GM18867 (cell line): ENCODE data around the gene SAMM50.

Experiments used
- ATAC-seq: cut with Tn5 transposase; IDR thresholded peaks from one replicate; pipeline ENCODE4 v1.9.1; 2021; ENCODE audit warnings: mild to moderate bottlenecking, moderate library complexity; ENCODE audit not compliant: unreplicated experiment

SAMM50 gene

DNA sequence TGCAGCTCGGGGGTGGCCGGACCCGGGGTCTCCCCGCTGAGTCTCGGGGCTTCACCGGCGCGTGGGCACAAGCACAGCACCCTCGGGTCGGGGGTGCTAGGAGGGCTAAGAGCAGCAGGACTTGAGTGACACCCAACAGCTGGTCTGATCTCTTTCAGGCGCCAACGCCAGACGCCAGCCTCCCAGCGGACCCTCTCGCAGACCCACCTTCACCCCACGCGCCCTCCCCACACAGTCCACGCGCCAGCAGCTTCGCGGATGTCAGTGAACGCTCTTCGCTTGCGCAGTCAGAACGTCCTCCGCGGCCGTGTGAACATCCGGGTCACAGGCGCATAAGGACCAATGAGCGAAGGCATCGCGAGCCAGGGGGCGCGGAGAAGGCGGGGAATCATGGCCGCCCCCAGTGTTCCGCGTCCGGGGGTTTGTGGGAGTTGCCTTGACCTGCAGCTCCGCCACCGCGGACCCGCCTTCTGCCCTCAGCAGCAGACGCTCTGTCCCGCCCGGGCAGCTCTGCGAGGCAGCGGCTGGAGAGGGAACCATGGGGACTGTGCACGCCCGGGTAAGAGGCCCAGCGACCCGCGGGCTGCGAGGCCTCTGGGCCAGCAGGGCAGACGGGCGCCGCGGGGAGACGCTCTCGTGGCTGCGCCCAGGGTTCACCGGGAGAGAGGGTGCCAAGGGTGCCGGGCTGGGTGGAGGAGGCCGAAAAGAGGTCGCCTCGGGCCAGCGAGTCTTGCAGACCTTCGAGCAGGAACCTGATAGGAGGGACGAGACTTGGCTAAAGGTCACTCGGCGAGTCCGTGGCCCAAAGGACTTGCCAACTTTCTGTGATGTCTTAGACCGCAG lies at the start of gene SAMM50:
Gene SAMM50 (plus strand): TSS at position 403 of the 843 bp plus-strand sequence. CDS start 136 bp downstream, at position 539.
- peak; percentile 95 for ATAC-seq

DNA sequence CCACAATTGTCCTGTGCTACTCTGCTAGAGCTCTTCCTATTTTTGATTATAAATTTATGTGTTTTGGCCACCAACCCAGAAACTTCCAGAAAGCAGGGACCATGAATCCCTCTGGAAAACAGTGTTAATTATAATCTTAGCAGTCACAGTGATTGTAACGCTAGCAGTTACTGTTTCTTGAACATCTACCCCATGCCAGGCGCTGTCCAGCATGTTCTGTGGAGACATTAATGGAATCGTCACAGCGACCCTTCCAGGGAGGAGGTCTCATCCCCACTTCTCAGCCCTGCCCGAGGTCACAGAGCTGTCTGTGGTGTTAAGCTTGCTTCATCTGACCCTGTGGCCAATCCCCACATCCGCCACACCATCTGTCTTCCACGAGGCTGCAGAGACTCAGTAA lies 49.6 kb upstream of the SAMM50 start:
- no peak for ATAC-seq

GRCh38 chr22:43909708-43910107 lies 45.5 kb upstream of the SAMM50 start:
- no peak for ATAC-seq

- ATAC-seq = no peak
These were observed 45.0 kb upstream of the SAMM50 start for GRCh38 chr22:43910178-43910695.

GRCh38 chr22:43911351-43911750 lies 43.9 kb upstream of the SAMM50 start:
- no peak for ATAC-seq

DNA sequence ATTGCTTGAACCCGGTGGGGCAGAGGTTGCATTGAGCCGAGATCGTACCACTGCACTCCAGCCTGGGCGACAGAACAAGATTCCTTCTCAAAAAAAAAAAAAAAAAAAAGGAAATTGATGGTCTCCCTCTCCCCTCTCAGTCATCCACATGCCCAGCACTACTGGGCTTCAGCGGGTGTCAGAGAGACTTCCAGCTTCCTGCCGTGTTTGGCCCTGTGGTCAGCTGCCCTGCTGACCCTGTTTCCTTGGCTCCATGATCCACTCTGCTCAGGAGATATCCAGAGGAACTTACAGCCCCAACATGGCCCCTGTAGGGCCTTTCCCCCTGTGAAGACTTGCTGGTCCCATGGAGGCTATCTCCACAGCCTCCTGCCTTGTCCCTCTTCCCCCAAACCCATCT lies 37.7 kb upstream of the SAMM50 start:
- ATAC-seq = no peak

DNA sequence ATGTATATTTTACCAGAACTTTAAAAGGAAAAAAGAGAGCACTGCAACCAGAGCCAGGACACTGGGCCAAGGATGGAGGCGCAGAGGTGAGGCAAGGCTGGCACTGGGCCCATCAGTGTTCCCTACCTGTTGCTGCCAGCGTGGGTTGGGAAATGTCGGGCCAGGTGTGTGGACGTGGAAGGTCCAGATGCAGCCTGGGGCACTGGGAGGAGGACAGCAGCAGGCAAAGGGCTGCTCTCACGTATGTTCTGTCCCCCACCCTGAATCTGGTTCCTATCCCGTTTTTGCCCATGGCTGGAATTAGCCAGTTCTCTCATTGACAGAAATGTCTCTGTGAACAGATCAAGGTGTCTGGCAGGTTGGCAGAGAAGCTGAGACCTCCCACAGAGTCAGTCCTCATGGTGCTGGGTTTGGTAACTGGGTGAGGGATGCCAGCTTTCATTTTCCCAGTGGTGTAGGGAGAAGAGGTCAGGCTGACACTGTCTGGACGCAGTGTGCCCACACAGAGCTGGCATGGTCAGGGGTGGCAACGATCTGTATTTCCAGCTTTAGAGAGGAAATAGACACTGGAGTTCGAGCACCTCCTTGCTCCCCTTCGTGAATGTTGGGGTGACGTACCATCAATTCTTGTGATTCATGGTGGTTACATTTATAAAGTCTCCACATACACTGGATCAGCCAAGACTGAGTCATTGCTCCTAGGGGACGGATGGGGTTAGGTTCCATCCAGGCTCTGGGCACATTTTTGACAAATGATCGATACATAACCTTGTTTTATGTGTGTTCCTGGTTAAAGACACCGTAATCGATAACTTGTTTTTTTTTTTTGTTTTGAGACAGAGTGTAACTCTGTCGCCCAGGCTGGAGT lies 35.9 kb upstream of the SAMM50 start:
- ATAC-seq = no peak

DNA sequence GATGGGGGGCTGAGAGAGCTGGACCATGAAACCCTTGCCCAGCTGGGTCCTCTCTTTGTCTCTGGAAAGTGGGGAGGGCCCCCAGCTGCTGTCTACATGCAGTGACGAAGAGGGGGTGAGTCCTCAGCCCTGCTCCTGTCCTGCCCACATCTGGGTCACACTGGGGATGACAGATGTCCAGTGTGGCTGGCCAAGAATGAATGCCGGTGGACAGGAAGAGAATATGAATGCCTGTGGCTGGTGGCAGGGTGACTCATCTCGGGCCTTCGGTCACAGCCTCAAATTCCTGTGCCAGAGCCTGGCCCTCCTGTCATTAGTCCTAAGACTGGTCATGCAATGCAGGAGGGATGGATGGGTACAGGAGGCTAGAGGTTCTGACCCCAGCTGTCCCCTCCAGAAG lies 33.9 kb upstream of the SAMM50 start:
- ATAC-seq = no peak

- ATAC-seq = no peak
These were observed 33.1 kb upstream of the SAMM50 start for GRCh38 chr22:43922123-43922522.

- ATAC-seq = no peak
These were observed 32.1 kb upstream of the SAMM50 start for GRCh38 chr22:43923191-43923590.

DNA sequence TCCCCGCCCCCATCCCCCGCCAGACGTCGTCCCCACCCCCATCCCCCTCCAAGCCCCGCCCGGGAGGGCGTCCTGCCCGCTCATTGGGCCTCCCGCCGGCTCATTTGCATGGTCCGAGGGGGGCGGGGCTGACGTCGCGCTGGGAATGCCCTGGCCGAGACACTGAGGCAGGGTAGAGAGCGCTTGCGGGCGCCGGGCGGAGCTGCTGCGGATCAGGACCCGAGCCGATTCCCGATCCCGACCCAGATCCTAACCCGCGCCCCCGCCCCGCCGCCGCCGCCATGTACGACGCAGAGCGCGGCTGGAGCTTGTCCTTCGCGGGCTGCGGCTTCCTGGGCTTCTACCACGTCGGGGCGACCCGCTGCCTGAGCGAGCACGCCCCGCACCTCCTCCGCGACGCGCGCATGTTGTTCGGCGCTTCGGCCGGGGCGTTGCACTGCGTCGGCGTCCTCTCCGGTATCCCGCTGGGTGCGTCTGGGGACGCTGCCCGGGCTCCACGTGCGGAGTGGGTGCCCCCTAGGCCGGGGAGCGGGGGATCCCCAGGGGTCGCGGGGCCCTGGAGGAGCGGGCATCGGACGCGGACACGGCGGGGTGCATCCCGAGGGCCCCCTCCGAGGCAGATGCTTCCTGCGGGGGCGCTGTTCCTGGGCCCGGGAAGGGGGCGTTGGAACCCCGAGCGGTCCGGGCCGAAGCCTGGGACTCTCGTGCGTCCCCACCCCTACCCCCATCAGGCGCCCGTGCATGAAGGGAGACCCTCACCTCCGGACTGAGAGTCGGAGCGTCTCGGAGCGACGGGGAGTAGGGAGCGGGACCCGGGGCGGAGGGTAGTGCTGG lies 31.4 kb upstream of the SAMM50 start, which contains the start of gene PNPLA3:
Gene PNPLA3 (plus strand): TSS at position 175 of the 834 bp plus-strand sequence. CDS start 107 bp downstream, at position 282.
- no peak for ATAC-seq

DNA sequence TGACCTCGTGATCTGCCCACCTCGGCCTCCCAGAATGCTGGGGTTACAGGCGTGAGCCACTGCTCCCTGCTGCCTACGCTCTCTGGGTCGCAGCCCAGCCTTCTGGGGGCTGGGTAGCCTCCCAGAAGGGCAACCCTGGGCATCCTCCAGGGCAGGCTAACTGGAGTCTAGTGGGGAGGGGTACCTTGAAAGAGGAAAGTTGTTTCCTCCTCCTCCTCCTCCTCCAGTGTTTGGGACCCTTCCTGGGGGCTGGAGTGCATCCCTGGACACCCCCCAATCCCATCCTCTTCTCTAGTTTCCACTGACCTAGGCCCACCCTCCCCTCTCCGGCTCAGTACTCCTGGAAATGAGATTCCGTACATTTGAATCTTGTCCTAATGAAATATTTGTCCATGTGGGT lies 30.4 kb upstream of the SAMM50 start:
- ATAC-seq = no peak

GRCh38 chr22:43925433-43926348 lies 29.6 kb upstream of the SAMM50 start:
- no peak for ATAC-seq

- ATAC-seq = no peak
These were observed 28.9 kb upstream of the SAMM50 start for GRCh38 chr22:43926349-43926710.

DNA sequence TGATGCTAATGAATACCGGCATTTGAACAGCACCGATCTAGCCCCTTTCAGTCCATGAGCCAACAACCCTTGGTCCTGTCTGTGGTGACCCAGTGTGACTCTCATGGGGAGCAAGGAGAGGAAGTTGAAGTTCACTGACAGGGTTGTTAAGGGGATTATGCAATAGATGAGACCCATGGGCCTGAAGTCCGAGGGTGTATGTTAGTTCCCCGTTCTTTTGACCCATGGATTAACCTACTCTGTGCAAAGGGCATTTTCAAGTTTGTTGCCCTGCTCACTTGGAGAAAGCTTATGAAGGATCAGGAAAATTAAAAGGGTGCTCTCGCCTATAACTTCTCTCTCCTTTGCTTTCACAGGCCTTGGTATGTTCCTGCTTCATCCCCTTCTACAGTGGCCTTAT lies 26.8 kb upstream of the SAMM50 start:
- no peak for ATAC-seq

GRCh38 chr22:43928908-43929307 lies 26.3 kb upstream of the SAMM50 start:
- no peak for ATAC-seq

DNA sequence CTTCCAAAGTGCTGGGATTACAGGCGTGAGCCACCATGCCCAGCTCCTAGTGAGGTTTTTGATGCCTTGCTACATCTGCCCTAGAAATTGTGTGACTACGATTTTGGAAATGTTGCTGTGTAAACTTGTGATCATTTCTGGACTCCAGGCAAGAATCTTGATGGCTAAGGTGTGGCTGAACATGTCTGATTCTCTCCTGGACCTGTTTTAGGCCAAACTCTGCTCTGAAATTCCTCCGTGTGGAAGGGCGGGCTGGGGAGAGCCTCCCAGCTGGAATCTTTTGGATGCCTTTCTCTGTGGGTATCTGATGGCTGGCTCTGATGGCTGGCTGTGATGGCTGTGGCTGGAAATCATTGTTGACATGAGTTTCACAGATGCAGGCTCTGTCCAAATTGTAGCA lies 23.5 kb upstream of the SAMM50 start:
- no peak for ATAC-seq

- no peak for ATAC-seq
These were observed 13.8 kb upstream of the SAMM50 start for GRCh38 chr22:43941449-43941848.

GRCh38 chr22:43944670-43945430 lies 10.4 kb upstream of the SAMM50 start:
- ATAC-seq = no peak
